GM23248 (cell line): ENCODE measurements around the gene FAM20B. TPM values are rescaled to one million over a fixed set of nuclear protein-coding genes. Genes with fewer than 3 reads are reported as not detected.

Experiments used
- DNase-seq: peaks from one replicate; pipeline ENCODE4 v3.0.0-alpha.2; 2015
- H2AFZ ChIP-seq: fragments of 200-600 bp; sonication (generic); 2 replicates; pipeline ENCODE4 v1.6.1; 2016; ENCODE audit warnings: antibody characterized with exemption
- H3F3A ChIP-seq: fragments of 200-600 bp; sonication (generic); 2 replicates; pipeline ENCODE4 v1.6.1; 2016; ENCODE audit warnings: mild to moderate bottlenecking, antibody characterized with exemption, mixed run types; ENCODE audit not compliant: insufficient read depth
- H3K27ac ChIP-seq: fragments of 200-600 bp; sonication (generic); 2 replicates; pipeline ENCODE4 v1.5.1; 2016; ENCODE audit warnings: mild to moderate bottlenecking
- H3K27me3 ChIP-seq: fragments of 200-600 bp; sonication (generic); replicated peaks from 2 replicates; pipeline ENCODE4 v1.6.1; 2016; ENCODE audit warnings: mild to moderate bottlenecking; ENCODE audit not compliant: insufficient read depth
- H3K36me3 ChIP-seq: fragments of 200-600 bp; sonication (generic); 2 replicates; pipeline ENCODE4 v1.6.1; 2016; ENCODE audit warnings: low read depth, mild to moderate bottlenecking
- H3K4me1 ChIP-seq: fragments of 200-600 bp; sonication (generic); 2 replicates; pipeline ENCODE4 v1.6.1; 2016; ENCODE audit warnings: mild to moderate bottlenecking; ENCODE audit not compliant: insufficient read depth
- H3K4me2 ChIP-seq: fragments of 200-600 bp; sonication (generic); one replicate; pipeline ENCODE4 v1.6.1; 2016; ENCODE audit warnings: mild to moderate bottlenecking; ENCODE audit not compliant: unreplicated experiment
- H3K4me3 ChIP-seq: fragments of 200-600 bp; sonication (generic); 2 replicates; pipeline ENCODE4 v1.5.1; 2016; ENCODE audit warnings: mild to moderate bottlenecking
- H3K79me2 ChIP-seq: fragments of 200-600 bp; sonication (generic); 2 replicates; pipeline ENCODE4 v1.6.1; 2016; ENCODE audit warnings: mild to moderate bottlenecking; ENCODE audit not compliant: insufficient read depth
- H3K9ac ChIP-seq: fragments of 200-600 bp; sonication (generic); 2 replicates; pipeline ENCODE4 v1.6.1; 2016; ENCODE audit warnings: mild to moderate bottlenecking
- H3K9me2 ChIP-seq: fragments of 200-600 bp; sonication (generic); 2 replicates; pipeline ENCODE4 v1.6.1; 2016; ENCODE audit warnings: mixed run types, mild to moderate bottlenecking, moderate library complexity; ENCODE audit not compliant: insufficient read depth
- H3K9me3 ChIP-seq: fragments of 200-600 bp; sonication (generic); one replicate; pipeline ENCODE4 v1.6.1; 2017; ENCODE audit warnings: low read depth
- H4K20me1 ChIP-seq: fragments of 200-600 bp; sonication (generic); 2 replicates; pipeline ENCODE4 v1.6.0; 2016; ENCODE audit not compliant: insufficient read depth
- EZH2 ChIP-seq: fragments of 200-600 bp; sonication (generic); IDR thresholded peaks from 2 replicates; pipeline ENCODE4 v1.6.1; 2018; ENCODE audit warnings: antibody characterized with exemption, mild to moderate bottlenecking; ENCODE audit not compliant: insufficient read depth, poor library complexity, severe bottlenecking
- EZH2phosphoT487 ChIP-seq: fragments of 200-600 bp; sonication (generic); IDR thresholded peaks from 2 replicates; pipeline ENCODE4 v1.6.1; 2018; ENCODE audit warnings: antibody characterized with exemption, moderate library complexity, mild to moderate bottlenecking, low read depth; ENCODE audit not compliant: insufficient read depth
- WGBS, 2 experiments: methylation state at CpG; one replicate each; pipeline ENCODE4 v1.1.6; 2015 to 2017; ENCODE audit warnings: low lambda C conversion rate in 2 of 2, low coverage in 1 of 2; ENCODE audit errors: missing lambda C conversion rate in 2 of 2; 5-methylcytosine and 5-hydroxymethylcytosine counted together
- in situ Hi-C: fragments of 300-500 bp; cut with MboI; formaldehyde crosslinking; loops from 2 replicates; pipeline ENCODE4 v1.15.0; 2020
- polyA plus RNA-seq: library from polyadenylated mRNA; unstranded; fragments of >200 nt; fragmentation: Nextera tagmentation; extraction: Ambion mirVana; gene quantifications from 2 replicates; pipeline ENCODE4 v1.2.1, GENCODE V29; 2016
- total RNA-seq: library from RNA; depleted of rRNA; stranded (reverse); fragments of >200 nt; shearing (Covaris generic); gene quantifications from 2 replicates; pipeline ENCODE4 v1.2.3, GENCODE V29; 2014

FAM20B gene
- total and polyA plus RNA-seq, 2 experiments from 2014 or later = 10.6 to 34.9 TPM

DNA sequence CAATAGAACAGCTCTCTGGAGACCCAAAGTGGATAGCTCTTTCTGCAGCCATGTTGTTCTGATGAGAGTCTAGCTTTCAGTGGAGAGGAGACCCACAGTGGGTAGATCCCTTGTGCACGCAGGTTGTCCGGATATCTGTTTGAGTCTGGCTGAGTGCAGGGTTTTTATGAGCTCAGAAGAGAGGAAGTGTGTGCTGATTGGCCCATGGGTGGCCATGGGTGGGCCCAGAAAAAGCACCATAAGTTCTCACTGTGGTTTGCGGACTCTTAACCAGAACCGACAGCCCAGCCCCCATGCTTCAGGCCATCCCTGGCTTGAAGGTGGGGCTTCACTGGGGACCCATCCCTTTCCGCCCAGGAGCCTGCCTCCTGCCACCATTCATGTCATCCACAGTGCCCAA, 17.0 kb downstream of the FAM20B start:
- Histone ChIP-seq H3K27me3 (no peaks in the 10 kb centered on the region), H3K27ac (no peak overlapping the region), H3K9ac (no peak overlapping the region), H3K36me3 (0 out of 2 replicates have a peak, but pooled peaks cover 6% of the 10 kb centered on the region), H3K9me2 (no peaks in the 10 kb centered on the region), H2AFZ (no peak overlapping the region), H3K4me1 (peaks cover 27% of the 10 kb centered on the region), H3K4me3 (no peak overlapping the region), H3F3A (peaks cover 18% of the 10 kb centered on the region), H3K79me2 (peaks cover 68% of the 10 kb centered on the region), H3K4me2 (no peak overlapping the region), H4K20me1 (no peaks in the 10 kb centered on the region; the same call in 1 of the 2 replicates), H3K9me3 (no peaks in the 10 kb centered on the region)
- WGBS, 2 experiments = 98 to 100% methylated on average over 5 of the region's 5 CpGs
- in situ Hi-C loops = no loop called here
- no peak for DNase-seq
- TF ChIP-seq EZH2 (no peak), EZH2phosphoT487 (no peak)

DNA sequence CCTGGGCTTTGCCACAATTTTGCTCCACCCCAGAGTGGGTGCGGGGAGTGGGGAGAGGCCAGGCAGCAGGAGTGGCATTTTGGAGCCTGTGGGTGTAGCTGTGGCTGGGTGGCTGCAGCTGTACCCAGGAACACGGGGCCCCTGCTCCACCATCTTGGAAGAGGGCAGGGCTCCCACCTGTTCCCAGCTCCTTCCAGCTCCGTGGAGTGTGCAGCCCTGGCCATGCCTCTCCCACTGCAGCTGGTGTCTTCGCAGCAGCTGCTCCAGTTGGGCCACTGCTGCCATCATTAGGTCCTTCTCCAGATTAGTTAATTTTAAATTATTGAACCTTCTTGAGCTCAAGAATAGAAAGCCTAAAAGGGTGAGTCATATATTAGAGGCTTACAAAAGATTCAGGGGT, 17.6 kb downstream of the FAM20B start:
- Histone ChIP-seq H3K4me3 (no peak overlapping the region), H3K79me2 (peaks cover 63% of the 10 kb centered on the region), H3K36me3 (0 out of 2 replicates have a peak, but pooled peaks cover 6% of the 10 kb centered on the region), H3K4me2 (no peak overlapping the region), H2AFZ (no peak overlapping the region), H3F3A (peaks cover 12% of the 10 kb centered on the region), H3K9me2 (no peaks in the 10 kb centered on the region), H4K20me1 (no peaks in the 10 kb centered on the region; the same call in 1 of the 2 replicates), H3K27ac (no peak overlapping the region), H3K27me3 (no peaks in the 10 kb centered on the region), H3K9me3 (no peaks in the 10 kb centered on the region), H3K4me1 (peaks cover 25% of the 10 kb centered on the region), H3K9ac (no peak overlapping the region)
- DNase-seq = no peak
- TF ChIP-seq EZH2 (no peak), EZH2phosphoT487 (no peak)
- in situ Hi-C loops = no loop called here
- 96 to 100% methylated on average over 4 of the region's 4 CpGs for WGBS, 2 experiments

GRCh38 chr1:179043907-179044306, 18.2 kb downstream of the FAM20B start:
- WGBS, 2 experiments = 90 to 91% methylated on average over 5 of the region's 5 CpGs

GRCh38 chr1:179046808-179047635, 21.3 kb downstream of the FAM20B start:
- H3K27ac ChIP-seq = no peak overlapping the region
- WGBS, 2 experiments = 92 to 96% methylated on average over 14 of the region's 14 CpGs
- in situ Hi-C loops = no loop called here
- no peak overlapping the region for H2AFZ ChIP-seq
- 0 out of 2 replicates have a peak, but pooled peaks cover 6% of the 10 kb centered on the region for H3K36me3 ChIP-seq
- H3K9me3 ChIP-seq = no peaks in the 10 kb centered on the region
- H3K4me2 ChIP-seq = no peak overlapping the region
- H3K9ac ChIP-seq = no peak overlapping the region
- no peaks in the 10 kb centered on the region for H3K27me3 ChIP-seq
- DNase-seq = peak; percentile 47
- no peaks in the 10 kb centered on the region; the same call in 1 of the 2 replicates for H3F3A ChIP-seq
- H3K4me1 ChIP-seq = peaks cover 13% of the 10 kb centered on the region
- H4K20me1 ChIP-seq = no peaks in the 10 kb centered on the region
- TF ChIP-seq EZH2phosphoT487 = no peak
- no peak for TF ChIP-seq EZH2
- no peak overlapping the region for H3K4me3 ChIP-seq
- H3K9me2 ChIP-seq = no peaks in the 10 kb centered on the region
- peaks cover 52% of the 10 kb centered on the region for H3K79me2 ChIP-seq

More at GRCh38 chr1:179043907-179044306, 18.2 kb downstream of the FAM20B start:
- Histone ChIP-seq H3K9me3 (no peaks in the 10 kb centered on the region), H3K9ac (no peak overlapping the region), H4K20me1 (no peaks in the 10 kb centered on the region; the same call in 1 of the 2 replicates), H3K36me3 (0 out of 2 replicates have a peak, but pooled peaks cover 6% of the 10 kb centered on the region), H3K9me2 (no peaks in the 10 kb centered on the region), H2AFZ (no peak overlapping the region), H3K27me3 (no peaks in the 10 kb centered on the region), H3K4me3 (no peak overlapping the region), H3K4me1 (peaks cover 18% of the 10 kb centered on the region), H3K79me2 (peaks cover 56% of the 10 kb centered on the region), H3K27ac (no peak overlapping the region), H3K4me2 (no peak overlapping the region), H3F3A (peaks cover 5% of the 10 kb centered on the region)
- no peak for DNase-seq
- in situ Hi-C loops = no loop called here
- TF ChIP-seq EZH2phosphoT487 (no peak), EZH2 (no peak)
